Right renal pelvis (tissue), 4 donors: Measurements from ENCODE around the gene PTCD1. TPM values are rescaled to one million over a fixed set of nuclear protein-coding genes. Genes with fewer than 3 reads are reported as not detected.
"Not testable (repeated sequence)": the region's sequence is repeated elsewhere in the genome, so short reads cannot be mapped to it uniquely, and the experiment has no call there.

Experiments used
- DNase-seq, 4 donors: peaks; one replicate each; pipeline ENCODE4 v3.0.0-alpha.2; 2013; ENCODE audit warnings: low read depth in 4 of 4, low spot score in 3 of 4, missing footprints in 1 of 4
- polyA plus RNA-seq, 4 donors: library from polyadenylated mRNA; unstranded; fragments of 120-200 nt; gene quantifications; one replicate each; pipeline ENCODE4 v1.2.1, GENCODE V29; 2013; ENCODE audit not compliant: insufficient read length in 4 of 4

PTCD1 gene
- polyA plus RNA-seq, 4 donors = 3.7 to 6.1 (median 4.5) TPM

- DNase-seq = no peak
Measured at GRCh38 chr7:99451936-99452335, 13.3 kb upstream of the PTCD1 start.

GRCh38 chr7:99449326-99449725 lies 10.7 kb upstream of the PTCD1 start:
- no peak for DNase-seq

- DNase-seq = no peak
Measured at GRCh38 chr7:99448855-99449254, 10.3 kb upstream of the PTCD1 start.

GRCh38 chr7:99447943-99448342 lies 9.3 kb upstream of the PTCD1 start:
- DNase-seq = no peak

GRCh38 chr7:99446096-99446495 lies 7.5 kb upstream of the PTCD1 start:
- no peak for DNase-seq

- no peak for DNase-seq
Measured at GRCh38 chr7:99440195-99440594, 1.6 kb upstream of the PTCD1 start.

GRCh38 chr7:99437946-99438572 lies 539 bp downstream of the PTCD1 start:
- no peak for DNase-seq

GRCh38 chr7:99433158-99433557 lies 5.4 kb downstream of the PTCD1 start:
- DNase-seq = no peak

- DNase-seq = not testable (repeated sequence)
Measured at GRCh38 chr7:99431756-99432540, 6.7 kb downstream of the PTCD1 start.

- no peak for DNase-seq
Measured at GRCh38 chr7:99429756-99430155, 8.8 kb downstream of the PTCD1 start.

GRCh38 chr7:99428972-99429566 lies 9.5 kb downstream of the PTCD1 start:
- DNase-seq = no peak

GRCh38 chr7:99424932-99425730 lies 13.5 kb downstream of the PTCD1 start:
- no peak for DNase-seq

GRCh38 chr7:99422625-99423024 lies 16.0 kb downstream of the PTCD1 start:
- no peak for DNase-seq

- no peak for DNase-seq
Measured at GRCh38 chr7:99422186-99422585, 16.4 kb downstream of the PTCD1 start.

- no peak for DNase-seq
Measured at GRCh38 chr7:99420986-99421385, 17.6 kb downstream of the PTCD1 start.

- DNase-seq = no peak
Measured at GRCh38 chr7:99420213-99420612, 18.4 kb downstream of the PTCD1 start.

- DNase-seq = no peak
Measured at GRCh38 chr7:99419323-99420021, 19.1 kb downstream of the PTCD1 start.

- no peak for DNase-seq
Measured at GRCh38 chr7:99418260-99418659, 20.3 kb downstream of the PTCD1 start.

GRCh38 chr7:99415513-99416127 lies 23.0 kb downstream of the PTCD1 start:
- DNase-seq = not testable (repeated sequence)

GRCh38 chr7:99410635-99411034 lies 28.0 kb downstream of the PTCD1 start:
- DNase-seq = no peak
